Renal cortex interstitium (tissue), 11 donors: ENCODE data around the gene PTK6. TPM values are rescaled to one million over a fixed set of nuclear protein-coding genes. Genes with fewer than 3 reads are reported as not detected.
"Not testable (repeated sequence)": the region's sequence is repeated elsewhere in the genome, so short reads cannot be mapped to it uniquely, and the experiment has no call there.

Experiments
- DNase-seq, 11 donors: peaks; one replicate each; pipeline ENCODE4 v3.0.0-alpha.2; 2013; ENCODE audit warnings: low read depth in 9 of 11, low spot score in 4 of 11; ENCODE audit errors: extremely low read depth in 1 of 11
- polyA plus RNA-seq, 3 donors: library from polyadenylated mRNA; unstranded; fragments of 120-200 nt; gene quantifications; one replicate each; pipeline ENCODE4 v1.2.1, GENCODE V29; 2013; ENCODE audit not compliant: insufficient read length in 3 of 3

PTK6 gene
- polyA plus RNA-seq, 3 donors, result 0.50 to 0.82 (median 0.56) TPM

- no peak for DNase-seq
These were observed 45.4 kb downstream of the PTK6 start for GRCh38 chr20:63491635-63492230.

DNA sequence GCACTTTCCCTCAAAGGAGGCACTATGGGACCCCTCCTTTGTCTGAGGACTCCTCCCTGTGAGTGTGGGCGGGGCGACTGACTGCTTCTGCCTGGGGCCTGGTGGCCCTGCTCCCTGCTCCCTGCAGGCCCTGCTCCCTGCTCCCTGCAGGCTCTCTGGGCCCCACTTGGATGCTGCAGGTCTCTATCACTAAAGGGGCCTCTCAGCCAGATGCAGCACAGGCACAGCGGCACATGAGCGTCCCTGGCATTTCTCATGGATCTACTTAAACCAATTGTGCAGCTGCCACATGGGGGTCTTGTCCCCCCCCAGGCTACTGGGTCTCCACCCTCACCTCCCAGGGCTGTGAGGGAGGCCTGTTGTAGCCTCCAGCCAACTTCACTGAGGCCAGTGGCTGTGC is 46.1 kb downstream of the PTK6 start:
- no peak for DNase-seq

DNA sequence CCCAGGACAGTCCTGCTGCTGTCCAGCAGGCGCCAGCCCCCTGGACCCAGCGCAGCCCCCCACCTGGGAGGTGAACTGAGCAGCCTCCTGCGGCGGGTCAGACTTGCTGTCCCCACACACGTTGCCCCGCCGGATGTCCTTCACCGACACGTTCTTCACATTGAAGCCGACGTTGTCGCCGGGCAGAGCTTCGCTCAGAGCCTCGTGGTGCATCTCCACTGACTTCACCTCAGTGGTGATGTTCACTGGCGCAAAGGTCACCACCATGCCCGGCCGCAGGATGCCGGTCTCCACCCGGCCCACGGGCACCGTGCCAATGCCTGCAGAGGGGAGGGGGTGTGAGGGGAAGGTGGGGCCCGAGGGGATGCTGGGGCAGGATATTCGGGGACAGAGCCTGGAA is 46.8 kb downstream of the PTK6 start:
- DNase-seq, result no peak

GRCh38 chr20:63488315-63489251 is 48.6 kb downstream of the PTK6 start:
- no peak for DNase-seq

GRCh38 chr20:63487781-63488241 is 49.4 kb downstream of the PTK6 start:
- DNase-seq, result no peak

GRCh38 chr20:63487116-63487764 is 49.9 kb downstream of the PTK6 start:
- no peak for DNase-seq

DNA sequence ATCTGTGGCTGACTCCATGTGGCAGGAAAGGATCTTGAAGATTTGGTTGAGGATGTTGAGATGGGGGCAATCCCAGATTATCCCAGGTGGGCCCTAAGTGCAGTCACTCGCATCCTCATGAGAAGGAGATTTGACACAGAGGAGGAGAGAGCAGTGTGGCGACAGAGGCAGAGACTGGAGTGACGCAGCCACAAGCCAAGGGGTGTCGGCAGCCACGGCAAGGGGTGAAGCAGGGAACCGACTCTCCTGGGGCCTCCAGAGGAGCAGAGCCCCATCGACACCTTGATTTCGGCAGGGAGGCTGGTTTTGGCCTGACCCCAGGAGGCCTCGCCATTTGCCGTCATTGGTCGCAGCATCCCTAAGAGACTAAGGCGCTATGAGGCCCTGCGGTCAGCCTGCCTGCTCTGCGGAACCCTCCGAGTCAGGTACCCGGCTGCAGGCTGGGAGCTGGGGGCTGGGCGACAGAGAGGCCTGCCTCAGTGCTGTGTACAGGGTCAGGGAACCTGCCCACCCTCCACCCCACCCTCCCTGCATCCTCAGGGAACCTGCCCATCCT is 50.8 kb downstream of the PTK6 start:
- DNase-seq, result no peak

DNA sequence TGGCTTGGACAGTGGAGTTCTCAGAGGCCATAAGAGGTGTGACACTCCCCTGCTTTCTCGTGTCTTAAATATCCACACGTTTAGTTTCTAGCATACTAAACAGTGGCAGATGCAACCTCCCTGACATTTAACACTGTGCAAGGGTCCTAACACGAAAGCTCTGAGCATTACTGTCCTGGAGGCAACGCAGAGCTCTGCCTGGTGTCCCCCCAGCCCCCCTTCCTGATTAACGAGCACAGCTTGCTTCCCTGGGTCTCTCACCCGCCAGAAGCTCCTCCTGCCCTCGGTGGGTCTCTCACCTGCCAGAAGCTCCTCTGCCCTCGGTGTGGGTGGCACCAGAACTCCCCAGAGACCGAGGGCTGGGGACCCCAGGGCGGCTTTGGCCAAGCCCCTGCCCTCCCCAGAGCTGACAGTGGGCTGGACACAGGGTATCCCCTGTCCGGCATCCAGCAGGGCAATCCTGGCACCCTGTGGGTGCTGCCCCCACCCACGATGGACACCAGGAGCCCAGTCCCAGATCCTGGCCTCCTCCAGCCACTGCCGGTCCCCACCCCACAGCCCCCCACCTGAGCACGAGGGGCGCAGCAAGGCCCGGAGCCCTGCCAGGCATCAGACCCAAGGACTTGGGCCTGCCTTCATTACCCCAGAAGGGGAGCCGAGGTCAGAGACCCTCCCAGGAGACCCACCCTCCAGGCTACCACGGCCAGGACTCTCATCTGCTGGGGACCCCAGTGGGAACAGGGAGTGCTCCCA is 52.3 kb downstream of the PTK6 start:
- DNase-seq, result no peak

DNA sequence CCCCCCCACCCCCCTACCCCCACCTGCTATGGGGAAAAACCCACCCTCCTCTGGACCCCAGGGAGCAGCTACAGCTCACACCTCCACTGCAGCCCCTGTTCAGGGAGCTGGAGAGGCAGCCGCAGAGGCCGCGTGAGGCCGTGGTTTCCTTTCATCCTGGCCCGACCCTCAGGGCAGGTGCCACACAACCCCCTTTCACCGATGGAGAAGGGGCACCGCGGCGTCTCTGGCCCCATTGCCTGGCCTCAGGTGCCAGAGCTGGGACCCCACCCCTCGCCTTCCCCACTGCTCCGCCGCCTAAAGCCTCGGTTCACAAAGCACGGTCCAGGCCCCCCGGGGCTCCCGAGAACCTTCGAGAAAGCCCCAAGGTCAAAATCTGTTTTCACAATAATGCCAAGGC is 52.9 kb downstream of the PTK6 start:
- no peak for DNase-seq

DNA sequence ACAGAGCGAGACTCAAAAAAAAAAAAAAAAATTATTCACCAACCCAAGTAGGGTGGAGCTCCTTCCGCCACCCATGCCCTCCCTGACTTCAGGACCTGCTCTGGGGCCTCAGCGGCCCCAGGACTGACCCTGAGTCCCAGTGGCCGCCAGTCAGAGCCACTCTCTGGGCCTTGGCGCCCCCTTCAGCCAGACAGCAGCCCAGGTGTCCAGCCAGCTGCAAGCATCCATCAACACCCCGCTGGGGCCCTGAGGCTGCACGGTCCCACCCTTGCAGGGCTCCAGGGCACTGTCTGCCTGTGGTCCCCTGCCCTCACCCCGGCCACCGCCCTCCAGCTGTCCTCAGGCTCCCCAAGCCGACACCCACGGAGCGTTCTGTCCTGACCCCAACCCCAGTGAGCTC is 53.3 kb downstream of the PTK6 start:
- DNase-seq, result no peak

GRCh38 chr20:63482021-63482587 is 55.1 kb downstream of the PTK6 start:
- DNase-seq, result no peak

DNA sequence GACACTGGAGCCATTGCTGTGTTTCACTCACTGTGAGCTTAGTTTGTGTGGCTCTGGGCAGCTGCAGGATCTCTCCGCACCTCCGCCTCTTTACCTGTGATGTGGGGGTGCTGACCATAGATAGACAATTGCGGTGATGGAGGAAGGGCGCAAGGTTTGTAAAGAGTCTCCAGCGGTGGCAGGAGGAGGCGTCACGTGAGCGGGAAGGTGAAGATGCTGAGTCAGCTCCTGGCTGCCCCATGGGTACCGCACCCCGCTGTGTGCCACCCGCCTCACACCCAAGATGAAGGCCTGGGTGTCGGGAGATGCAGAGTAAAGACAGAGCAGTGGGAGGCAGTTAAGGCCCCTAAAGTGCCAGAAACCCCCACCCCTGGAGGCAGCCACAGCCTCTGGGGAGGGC is 55.7 kb downstream of the PTK6 start:
- no peak for DNase-seq

- DNase-seq, result not testable (repeated sequence)
These were observed 57.3 kb downstream of the PTK6 start for GRCh38 chr20:63479695-63480419.

- DNase-seq, result no peak
These were observed 58.6 kb downstream of the PTK6 start for GRCh38 chr20:63478346-63479302.
